Spleen (tissue), 11 donors: ENCODE measurements around the gene CNGA3. TPM values are rescaled to one million over a fixed set of nuclear protein-coding genes. Genes with fewer than 3 reads are reported as not detected.
A peak's percentile ranks its signal among the peaks of the same experiment; 100 is the strongest.

Experiments
- DNase-seq: peaks from one replicate; pipeline ENCODE4 v3.0.0-alpha.2; 2020
- H3K27ac ChIP-seq, 8 donors: fragments of 200-600 bp; sonication (generic) in 7 of 8; 1 replicate in 4 of 8; 2 replicates in 4 of 8; pipeline versions ENCODE4 v1.5.0 to v1.8.0; 2016 to 2021; ENCODE audit warnings: inconsistent platforms in 4 of 8, mild to moderate bottlenecking in 4 of 8, moderate library complexity in 1 of 8
- H3K27me3 ChIP-seq, 7 donors: fragments of 200-600 bp; sonication (generic) in 6 of 7; replicated peaks in 1 of 7; 1 replicate in 4 of 7; 2 replicates in 3 of 7; pipeline versions ENCODE4 v1.5.0 to v1.8.0; 2016 to 2021; ENCODE audit warnings: inconsistent platforms in 3 of 7, mild to moderate bottlenecking in 1 of 7
- H3K36me3 ChIP-seq, 6 donors: fragments of 200-600 bp; sonication (generic) in 5 of 6; 1 replicate in 4 of 6; 2 replicates in 2 of 6; pipeline versions ENCODE4 v1.5.0 to v1.8.0; 2016 to 2021; ENCODE audit warnings: inconsistent platforms in 2 of 6
- H3K4me1 ChIP-seq, 6 donors: fragments of 200-600 bp; sonication (generic) in 5 of 6; 1 replicate in 3 of 6; 2 replicates in 3 of 6; pipeline versions ENCODE4 v1.5.0 to v1.8.0; 2016 to 2021; ENCODE audit warnings: inconsistent platforms in 3 of 6
- H3K4me3 ChIP-seq, 8 donors: fragments of 200-600 bp; sonication (generic) in 7 of 8; 1 replicate in 4 of 8; 2 replicates in 4 of 8; pipeline versions ENCODE4 v1.5.0 to v1.8.0; 2016 to 2021; ENCODE audit warnings: inconsistent platforms in 4 of 8, mild to moderate bottlenecking in 4 of 8, moderate library complexity in 2 of 8
- H3K9me3 ChIP-seq, 8 donors: fragments of 200-600 bp; sonication (generic) in 7 of 8; 1 replicate in 4 of 8; 2 replicates in 4 of 8; pipeline versions ENCODE4 v1.5.0 to v1.8.0; 2016 to 2021; ENCODE audit warnings: inconsistent platforms in 4 of 8
- POLR2A ChIP-seq, 3 donors: fragments of 450-650 bp; IDR thresholded peaks; one replicate each; pipeline ENCODE4 v1.5.1; 2017; ENCODE audit warnings: antibody characterized with exemption in 3 of 3, mild to moderate bottlenecking in 1 of 3
- POLR2AphosphoS5 ChIP-seq, 3 donors: sonication (generic); formaldehyde crosslinking; IDR thresholded peaks; one replicate each; pipeline ENCODE4 v1.5.1; 2017; ENCODE audit warnings: antibody characterized with exemption in 3 of 3
- WGBS, 5 donors: extraction: QIAGEN DNeasy Blood & Tissue Kit in 3 of 5; methylation state at CpG; one replicate each; pipeline versions ENCODE4 v1.1.5 to v1.1.7; 2013 to 2018; 5-methylcytosine and 5-hydroxymethylcytosine counted together
- intact Hi-C: fragments of 100-400 bp; cut with DNase I; formaldehyde crosslinking; loops from one replicate; pipeline ENCODE4 v1.15.0; 2023; ENCODE audit warnings: low total_unique reads
- polyA plus RNA-seq, 3 donors: library from polyadenylated mRNA; stranded (reverse); fragments of 200-250 nt; gene quantifications; one replicate each; pipeline ENCODE4 v1.2.1, GENCODE V29; 2013
- total RNA-seq, 7 donors: library from RNA; depleted of rRNA in 3 of 7; stranded (reverse); fragments of >200 nt in 3 of 7; fragmentation: NEBNext Ultra II Directional in 4 of 7; extraction: Animal tissue kit (Norgen Biotek cat#: 25700) in 4 of 7; gene quantifications; one replicate each; pipeline versions ENCODE4 v1.1.0 to v1.2.1, GENCODE V29; 2016 to 2021
- TF ChIP-seq, protein P1 (sequence below), 11 experiments: fragments of 200-600 bp in 7 of 11; fragments of 450-650 bp in 4 of 11; sonication (generic) in 4 of 11; IDR thresholded peaks in 8 of 11; conservative IDR thresholded peaks in 3 of 11; 1 replicate in 7 of 11; 2 replicates in 4 of 11; pipeline versions ENCODE4 v1.4.0 to v1.8.0; 2016 to 2021; ENCODE audit warnings: antibody characterized with exemption in 11 of 11, inconsistent platforms in 4 of 11, mild to moderate bottlenecking in 1 of 11
- donor health status: healthy with polysubstance abuse.
- donor health status: DM: no; HTN: no; CAD: no; lungs with moderate emphysema.
- donor health status: DM: no; HTN: no; CAD: no.
- donor health status: Bipolar disorder and iron deficiency.
- donor health status: healthy.
- donor health status: DM: no; HTN: no; CAD: no.
- donor health status: DM: yes; HTN: yes; CAD: no.

The CNGA3 gene
- total and polyA plus RNA-seq, 10 donors, result not detected

DNA sequence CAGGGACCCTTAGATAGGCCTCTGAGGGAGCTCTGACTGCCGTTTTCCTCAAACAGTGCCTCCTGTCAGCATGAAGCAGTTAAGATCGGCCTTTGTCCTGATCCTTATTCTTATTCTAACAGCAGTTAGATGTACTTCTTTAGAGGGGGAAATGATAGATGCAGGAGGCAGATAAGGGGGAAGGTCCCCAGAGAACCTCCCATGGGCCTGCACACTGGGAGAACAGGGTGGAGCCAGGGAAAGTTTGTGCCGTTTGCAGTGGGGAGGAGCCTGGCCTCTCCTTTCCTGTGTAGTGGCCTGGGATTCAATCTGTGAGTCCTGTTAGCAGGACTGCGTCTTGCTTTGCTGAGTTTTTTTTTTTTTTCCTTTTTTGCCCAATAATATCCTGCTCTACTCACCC lies 90.5 kb downstream of the CNGA3 start:
- no peak for DNase-seq
- TF ChIP-seq POLR2A (IDR thresholded peaks at IDR 0.05), result no peak
- TF ChIP-seq, protein P1, sequence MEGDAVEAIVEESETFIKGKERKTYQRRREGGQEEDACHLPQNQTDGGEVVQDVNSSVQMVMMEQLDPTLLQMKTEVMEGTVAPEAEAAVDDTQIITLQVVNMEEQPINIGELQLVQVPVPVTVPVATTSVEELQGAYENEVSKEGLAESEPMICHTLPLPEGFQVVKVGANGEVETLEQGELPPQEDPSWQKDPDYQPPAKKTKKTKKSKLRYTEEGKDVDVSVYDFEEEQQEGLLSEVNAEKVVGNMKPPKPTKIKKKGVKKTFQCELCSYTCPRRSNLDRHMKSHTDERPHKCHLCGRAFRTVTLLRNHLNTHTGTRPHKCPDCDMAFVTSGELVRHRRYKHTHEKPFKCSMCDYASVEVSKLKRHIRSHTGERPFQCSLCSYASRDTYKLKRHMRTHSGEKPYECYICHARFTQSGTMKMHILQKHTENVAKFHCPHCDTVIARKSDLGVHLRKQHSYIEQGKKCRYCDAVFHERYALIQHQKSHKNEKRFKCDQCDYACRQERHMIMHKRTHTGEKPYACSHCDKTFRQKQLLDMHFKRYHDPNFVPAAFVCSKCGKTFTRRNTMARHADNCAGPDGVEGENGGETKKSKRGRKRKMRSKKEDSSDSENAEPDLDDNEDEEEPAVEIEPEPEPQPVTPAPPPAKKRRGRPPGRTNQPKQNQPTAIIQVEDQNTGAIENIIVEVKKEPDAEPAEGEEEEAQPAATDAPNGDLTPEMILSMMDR (IDR thresholded peaks at IDR 0.05 in 8 of 11, conservative IDR thresholded peaks at IDR 0.05 in 3 of 11), result no peak
- no peak for TF ChIP-seq POLR2AphosphoS5 (IDR thresholded peaks at IDR 0.05)
- peaks cover 0 to 54% (median 23%) of the 10 kb centered on the region in 8 donors for H3K9me3 ChIP-seq
- no peaks in the 10 kb centered on the region for H3K4me1 ChIP-seq
- H3K27ac ChIP-seq, result no peak overlapping the region
- H3K36me3 ChIP-seq, result no peaks in the 10 kb centered on the region
- H3K4me3 ChIP-seq, result no peak overlapping the region
- intact Hi-C loops, result no loop called here
- 61 to 75% (median 70%) methylated on average over 4 of the region's 4 CpGs for WGBS, 5 donors
- no peaks in the 10 kb centered on the region for H3K27me3 ChIP-seq

DNA sequence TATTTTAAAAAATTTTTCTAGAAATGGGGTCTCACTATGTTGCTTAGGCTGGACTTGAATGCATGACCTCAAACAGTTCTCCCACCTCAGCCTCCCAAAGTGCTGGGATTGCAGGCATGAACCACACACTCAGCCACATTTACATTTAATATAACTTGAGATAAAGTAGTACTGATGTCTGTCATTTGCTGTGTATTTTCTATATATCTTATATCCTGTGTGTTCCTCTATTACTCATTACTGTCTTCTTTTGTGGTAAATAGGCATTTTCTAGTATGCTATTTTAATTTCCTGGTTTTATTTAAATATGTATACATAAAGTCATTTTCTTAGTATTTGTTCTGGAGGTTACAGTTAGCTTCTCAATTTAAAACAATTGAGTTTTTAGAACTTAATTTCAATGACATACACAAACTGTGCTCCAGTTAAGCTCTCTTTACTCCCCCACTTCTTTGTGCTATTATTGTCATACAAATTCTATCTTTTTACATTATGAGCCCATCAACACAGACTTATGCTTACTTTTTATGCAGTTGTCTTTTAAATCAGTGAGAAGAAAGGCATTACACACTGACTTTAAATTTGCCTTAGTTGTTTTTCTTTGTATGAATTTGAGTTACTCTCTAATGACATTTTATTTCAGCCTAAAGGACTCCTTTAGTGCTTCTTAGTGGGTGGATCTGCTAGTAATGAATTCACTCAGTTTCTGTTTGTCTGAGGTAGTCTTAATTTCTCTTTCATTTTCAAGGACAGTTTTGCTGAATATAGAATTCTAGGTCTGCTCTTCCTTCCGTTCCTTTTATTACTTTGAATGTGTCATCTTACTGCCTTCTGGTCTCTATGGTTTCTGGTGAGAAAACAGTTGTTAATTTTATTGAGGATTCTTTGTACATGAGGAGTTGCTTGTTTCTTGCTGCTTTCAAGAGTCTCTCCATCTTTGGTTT lies 92.2 kb downstream of the CNGA3 start:
- no peaks in the 10 kb centered on the region for H3K36me3 ChIP-seq
- H3K27ac ChIP-seq, result peak overlapping the region in 3 of 8 donors; percentile 24 to 48 (median 28)
- TF ChIP-seq POLR2A (IDR thresholded peaks at IDR 0.05), result no peak
- TF ChIP-seq, protein P1 (IDR thresholded peaks at IDR 0.05 in 8 of 11, conservative IDR thresholded peaks at IDR 0.05 in 3 of 11), result no peak
- TF ChIP-seq POLR2AphosphoS5 (IDR thresholded peaks at IDR 0.05), result no peak
- no peaks in the 10 kb centered on the region for H3K4me1 ChIP-seq
- no peaks in the 10 kb centered on the region for H3K27me3 ChIP-seq
- no peak overlapping the region for H3K4me3 ChIP-seq
- intact Hi-C loops, result no loop called here
- WGBS, 5 donors, result 40 to 90% (median 69%) methylated on average over 1 of the region's 1 CpG
- DNase-seq, result no peak
- peaks cover 0 to 39% (median 23%) of the 10 kb centered on the region in 8 donors for H3K9me3 ChIP-seq

DNA sequence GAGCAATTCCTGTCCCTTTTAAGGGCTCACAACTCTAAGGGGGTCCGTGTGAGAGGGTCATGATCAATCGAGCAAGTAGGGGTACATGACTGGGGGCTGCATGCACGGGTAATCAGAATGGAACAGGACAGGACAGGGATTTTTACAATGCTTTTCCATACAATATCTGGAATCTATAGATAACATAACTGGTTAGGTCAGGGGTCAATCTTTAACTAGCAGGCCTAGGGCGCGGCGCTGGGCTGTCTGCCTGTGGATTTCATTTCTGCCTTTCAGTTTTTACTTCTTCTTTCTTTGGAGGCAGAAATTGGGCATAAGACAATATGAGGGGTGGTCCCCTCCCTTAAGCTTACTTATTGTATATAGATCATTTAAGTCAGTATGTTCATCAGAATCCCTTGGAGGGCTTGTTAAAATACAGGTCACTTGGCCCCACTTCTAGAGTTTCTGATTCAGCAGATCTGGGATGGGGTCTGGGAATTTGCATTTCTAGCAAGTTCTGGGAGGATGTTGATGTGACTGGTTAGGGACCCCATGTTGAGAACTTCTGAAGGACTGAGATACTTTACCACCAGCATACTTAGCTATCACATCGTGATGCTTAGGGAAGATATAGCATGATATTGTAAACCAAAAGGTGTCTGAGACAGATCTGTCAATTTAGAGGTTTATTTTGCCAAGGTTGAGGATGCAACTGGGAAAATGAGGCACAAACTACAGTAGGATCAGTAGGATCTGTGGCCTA lies 95.6 kb downstream of the CNGA3 start:
- intact Hi-C loops, result no loop called here
- TF ChIP-seq POLR2AphosphoS5 (IDR thresholded peaks at IDR 0.05), result no peak
- TF ChIP-seq, protein P1 (IDR thresholded peaks at IDR 0.05 in 8 of 11, conservative IDR thresholded peaks at IDR 0.05 in 3 of 11), result no peak
- TF ChIP-seq POLR2A (IDR thresholded peaks at IDR 0.05), result no peak
- Histone ChIP-seq H3K9me3 (peaks cover 0 to 27% (median 23%) of the 10 kb centered on the region in 8 donors), H3K4me1 (peaks cover 0 to 26% (median 21%) of the 10 kb centered on the region in 6 donors), H3K27me3 (no peaks in the 10 kb centered on the region), H3K27ac (no peak overlapping the region), H3K36me3 (no peaks in the 10 kb centered on the region), H3K4me3 (no peak overlapping the region)
- DNase-seq, result no peak
- WGBS, 5 donors, result 84 to 89% (median 87%) methylated on average over 7 of the region's 7 CpGs

DNA sequence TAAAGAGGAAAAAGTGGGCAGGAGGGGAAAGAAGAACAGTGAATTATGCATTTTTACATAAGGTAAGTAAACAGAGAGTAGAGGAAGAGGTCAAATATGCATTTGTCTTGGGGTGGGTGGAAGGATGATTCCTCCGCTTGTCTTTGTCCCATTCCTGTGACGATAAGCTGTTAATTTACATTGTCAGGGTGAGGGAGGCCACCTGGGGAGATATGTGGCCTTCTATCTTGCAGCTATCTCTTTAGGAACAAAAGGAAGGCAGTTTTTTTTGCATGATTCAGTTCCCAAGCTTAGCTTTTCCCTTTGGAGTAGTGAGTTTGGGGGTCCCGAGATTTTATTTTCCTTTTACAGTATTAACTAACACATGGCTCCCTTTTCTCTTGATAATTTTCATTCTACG lies 96.2 kb downstream of the CNGA3 start:
- intact Hi-C loops, result no loop called here
- 83 to 86% (median 85%) methylated on average over 4 of the region's 4 CpGs for WGBS, 5 donors
- Histone ChIP-seq H3K27me3 (no peaks in the 10 kb centered on the region), H3K27ac (no peak overlapping the region), H3K4me1 (peaks cover 0 to 32% (median 27%) of the 10 kb centered on the region in 6 donors), H3K4me3 (no peak overlapping the region), H3K36me3 (no peaks in the 10 kb centered on the region), H3K9me3 (peaks cover 0 to 27% (median 23%) of the 10 kb centered on the region in 8 donors)
- TF ChIP-seq POLR2AphosphoS5 (IDR thresholded peaks at IDR 0.05) (no peak), POLR2A (IDR thresholded peaks at IDR 0.05) (no peak)
- TF ChIP-seq, protein P1 (IDR thresholded peaks at IDR 0.05 in 8 of 11, conservative IDR thresholded peaks at IDR 0.05 in 3 of 11), result no peak
- DNase-seq, result no peak
